GM21390 (cell line): Measurements from ENCODE around the gene UPF1.
"Not testable (repeated sequence)": the region's sequence is repeated elsewhere in the genome, so short reads cannot be mapped to it uniquely, and the experiment has no call there.

Experiments used
- ATAC-seq: cut with Tn5 transposase; IDR thresholded peaks from one replicate; pipeline ENCODE4 v1.9.1; 2021; ENCODE audit not compliant: unreplicated experiment

UPF1 gene

DNA sequence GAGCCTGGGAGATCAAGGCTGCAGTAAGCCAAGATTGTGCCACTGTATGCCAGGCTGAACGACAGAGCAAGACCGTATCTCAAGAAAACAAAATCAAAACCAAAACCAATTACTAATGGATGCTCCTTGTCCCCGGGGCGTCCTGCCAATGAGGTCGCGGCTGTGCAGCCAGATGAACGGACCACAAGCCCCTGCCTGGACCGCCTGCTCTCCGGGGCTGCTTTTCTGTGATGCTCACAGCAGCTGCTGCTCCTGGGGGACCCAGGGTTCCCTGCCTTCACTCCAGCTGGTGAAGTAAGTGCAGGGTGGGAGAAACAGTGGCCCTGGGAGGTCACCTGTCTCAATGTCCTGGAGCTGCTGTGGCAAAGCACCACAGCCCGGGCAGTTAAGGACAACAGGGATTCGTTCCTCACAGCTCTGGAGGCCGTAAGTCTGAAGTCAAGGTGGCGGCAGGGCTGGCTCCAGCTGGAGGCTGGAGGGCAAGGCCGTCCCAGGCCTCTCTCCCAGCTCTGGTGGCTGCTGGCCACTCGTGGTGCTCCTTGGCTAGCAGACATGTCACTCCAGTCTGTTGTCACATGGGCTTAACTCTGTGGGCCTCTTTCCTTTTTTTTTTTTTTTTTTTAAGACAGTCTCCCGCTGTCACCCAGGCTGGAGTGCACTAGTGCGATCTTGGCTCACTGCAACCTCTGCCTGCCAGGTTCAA, 77.3 kb downstream of the UPF1 start:
- ATAC-seq = no peak

DNA sequence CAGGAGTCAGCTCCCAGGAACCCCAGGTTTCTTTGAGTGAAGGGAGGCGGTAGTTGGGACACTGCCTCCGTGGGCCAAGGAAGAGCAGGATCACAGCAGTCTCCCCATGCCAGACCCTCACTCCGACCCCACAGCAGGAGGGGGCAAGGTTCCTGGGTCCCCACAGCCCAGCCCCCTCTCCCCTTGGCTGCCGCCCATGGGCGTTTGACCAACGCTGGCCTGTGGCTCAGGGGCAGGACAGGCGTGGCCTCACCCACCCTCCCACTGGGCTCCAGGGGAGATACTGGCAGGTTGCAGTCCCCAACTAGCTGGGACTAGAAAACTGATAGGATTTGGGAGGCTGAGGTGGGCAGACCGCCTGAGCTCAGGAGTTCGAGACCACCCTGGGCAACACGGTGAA, 78.3 kb downstream of the UPF1 start:
- no peak for ATAC-seq

- no peak for ATAC-seq
Measured at GRCh38 chr19:18910801-18911436, 79.2 kb downstream of the UPF1 start.

GRCh38 chr19:18912933-18913332, 81.2 kb downstream of the UPF1 start:
- ATAC-seq = no peak

DNA sequence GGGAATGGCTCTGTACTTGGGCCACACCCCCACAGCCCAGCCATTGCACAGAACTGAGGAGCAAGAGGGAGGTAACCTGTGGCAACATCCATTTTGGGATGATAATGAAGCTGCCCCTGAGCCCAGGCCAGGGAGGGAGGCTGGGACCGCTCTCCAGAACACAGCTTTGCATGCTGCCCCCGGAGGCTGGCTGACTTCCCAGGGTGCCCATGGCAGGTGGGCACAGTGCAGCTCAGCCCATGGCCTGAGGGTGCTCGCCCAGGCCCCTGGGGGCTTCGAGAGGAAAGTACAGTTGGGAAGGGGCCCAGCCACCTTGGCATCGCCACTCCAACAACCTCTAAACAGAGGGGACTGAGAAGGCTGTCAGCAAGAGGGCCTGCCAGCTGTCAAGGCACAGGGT, 81.7 kb downstream of the UPF1 start:
- no peak for ATAC-seq

GRCh38 chr19:18915639-18916038, 83.9 kb downstream of the UPF1 start:
- ATAC-seq = no peak

DNA sequence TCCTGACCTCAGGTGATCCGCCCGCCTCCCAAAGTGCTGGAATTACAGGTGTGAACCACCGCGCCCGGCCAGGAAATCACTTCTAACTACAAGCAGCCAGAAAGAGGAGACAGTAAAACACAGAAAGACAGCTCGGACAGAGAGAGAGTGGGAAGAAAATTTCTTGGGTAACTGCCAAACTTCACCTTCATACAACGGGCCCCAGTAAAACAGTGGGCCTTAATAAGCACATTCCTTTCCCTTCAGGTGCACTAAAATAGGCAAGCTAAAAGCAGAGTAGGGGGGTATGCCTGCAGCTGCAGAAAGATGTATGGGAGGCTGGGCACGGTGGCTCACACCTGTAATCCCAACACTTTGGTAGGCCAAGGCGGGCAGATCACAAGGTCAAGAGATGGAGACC, 85.8 kb downstream of the UPF1 start:
- not testable (repeated sequence) for ATAC-seq
